Gastrocnemius medialis (tissue), 4 donors: ENCODE data around the gene CBFA2T2.

Source experiments
- POLR2A ChIP-seq, 2 donors: fragments of 450-650 bp; IDR thresholded peaks; one replicate each; pipeline ENCODE4 v1.6.1; 2017; ENCODE audit warnings: antibody characterized with exemption in 2 of 2, mild to moderate bottlenecking in 2 of 2, moderate library complexity in 2 of 2
- TF ChIP-seq, protein P1 (sequence below), 5 experiments: fragments of 450-650 bp in 3 of 5; fragments of 200-600 bp in 2 of 5; sonication (generic) in 2 of 5; IDR thresholded peaks in 4 of 5; conservative IDR thresholded peaks in 1 of 5; 1 replicate in 4 of 5; 2 replicates in 1 of 5; pipeline ENCODE4 v1.5.1; 2016 to 2019; ENCODE audit warnings: antibody characterized with exemption in 5 of 5, mild to moderate bottlenecking in 3 of 5, moderate library complexity in 3 of 5

GRCh38 chr20:33602826-33603590 lies 113.1 kb downstream of the CBFA2T2 start:
- TF ChIP-seq POLR2A (IDR thresholded peaks at IDR 0.05): no peak
- TF ChIP-seq, protein P1, sequence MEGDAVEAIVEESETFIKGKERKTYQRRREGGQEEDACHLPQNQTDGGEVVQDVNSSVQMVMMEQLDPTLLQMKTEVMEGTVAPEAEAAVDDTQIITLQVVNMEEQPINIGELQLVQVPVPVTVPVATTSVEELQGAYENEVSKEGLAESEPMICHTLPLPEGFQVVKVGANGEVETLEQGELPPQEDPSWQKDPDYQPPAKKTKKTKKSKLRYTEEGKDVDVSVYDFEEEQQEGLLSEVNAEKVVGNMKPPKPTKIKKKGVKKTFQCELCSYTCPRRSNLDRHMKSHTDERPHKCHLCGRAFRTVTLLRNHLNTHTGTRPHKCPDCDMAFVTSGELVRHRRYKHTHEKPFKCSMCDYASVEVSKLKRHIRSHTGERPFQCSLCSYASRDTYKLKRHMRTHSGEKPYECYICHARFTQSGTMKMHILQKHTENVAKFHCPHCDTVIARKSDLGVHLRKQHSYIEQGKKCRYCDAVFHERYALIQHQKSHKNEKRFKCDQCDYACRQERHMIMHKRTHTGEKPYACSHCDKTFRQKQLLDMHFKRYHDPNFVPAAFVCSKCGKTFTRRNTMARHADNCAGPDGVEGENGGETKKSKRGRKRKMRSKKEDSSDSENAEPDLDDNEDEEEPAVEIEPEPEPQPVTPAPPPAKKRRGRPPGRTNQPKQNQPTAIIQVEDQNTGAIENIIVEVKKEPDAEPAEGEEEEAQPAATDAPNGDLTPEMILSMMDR (IDR thresholded peaks at IDR 0.05 in 4 of 5, conservative IDR thresholded peaks at IDR 0.05 in 1 of 5): no peak
